KG1 (cell line): Measurements from ENCODE around the gene BAIAP2.

Experiments used
- DNase-seq: peaks from one replicate; lab custom pipeline; 2025; lab: John Stamatoyannopoulos, UW

The BAIAP2 gene

DNA sequence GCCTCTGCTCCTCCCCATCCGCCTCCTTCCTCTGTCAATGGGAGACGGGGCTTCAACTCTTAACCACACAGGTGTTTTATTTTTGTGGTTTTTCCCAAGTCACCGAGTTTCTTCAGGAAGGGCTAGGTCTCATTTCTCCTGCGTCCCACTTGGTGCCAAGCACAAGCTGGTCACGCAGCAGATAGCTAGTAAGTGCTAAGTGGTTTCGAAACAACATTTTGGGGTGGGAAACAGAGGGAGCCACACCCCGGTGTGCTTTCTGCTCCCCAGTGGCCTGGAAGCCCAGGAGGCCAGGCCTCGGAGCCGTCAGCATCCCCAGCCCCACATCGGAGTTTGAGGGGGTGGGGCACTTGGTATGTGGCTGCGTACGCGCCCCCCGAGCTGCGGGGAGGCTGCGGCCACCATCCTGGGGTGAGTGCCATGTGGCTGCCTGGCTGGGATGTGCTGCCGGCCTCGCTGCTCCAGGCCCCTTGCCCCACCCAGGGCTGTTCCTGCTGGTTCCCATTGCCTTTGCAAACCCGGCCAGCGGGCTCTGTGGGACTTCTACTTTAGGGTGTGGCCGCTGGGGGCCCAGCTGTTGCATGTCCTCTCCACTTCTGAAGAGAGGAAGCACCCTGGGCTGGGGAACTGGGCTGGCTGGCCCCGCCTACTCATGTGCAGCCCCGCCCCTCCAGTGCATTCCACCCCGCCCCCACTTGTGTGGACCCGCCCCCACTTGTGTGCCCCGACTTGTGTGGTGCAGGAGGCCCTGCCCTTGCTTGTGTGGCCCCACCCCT is 55.6 kb downstream of the BAIAP2 start:
- no peak for DNase-seq

DNA sequence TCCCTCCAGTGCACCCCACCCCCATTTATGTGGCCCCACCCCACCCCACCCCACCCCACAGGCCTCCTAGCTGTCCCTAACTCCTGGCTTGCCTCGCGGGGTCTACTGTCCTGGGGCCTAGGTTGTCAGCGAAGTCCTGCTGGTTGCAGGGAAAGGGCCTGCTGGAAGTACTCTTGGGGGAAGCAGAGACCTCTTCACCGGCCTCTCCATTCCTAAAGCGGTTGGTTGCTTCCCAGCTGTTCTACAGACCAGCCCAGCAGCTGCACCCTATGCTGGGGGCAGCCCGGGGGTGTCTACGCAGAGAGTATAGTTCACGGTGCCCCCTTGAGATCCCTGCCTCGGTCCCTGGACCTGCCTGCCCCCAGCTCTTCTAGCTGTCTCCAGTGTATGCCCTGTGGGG is 56.2 kb downstream of the BAIAP2 start:
- DNase-seq, result no peak

DNA sequence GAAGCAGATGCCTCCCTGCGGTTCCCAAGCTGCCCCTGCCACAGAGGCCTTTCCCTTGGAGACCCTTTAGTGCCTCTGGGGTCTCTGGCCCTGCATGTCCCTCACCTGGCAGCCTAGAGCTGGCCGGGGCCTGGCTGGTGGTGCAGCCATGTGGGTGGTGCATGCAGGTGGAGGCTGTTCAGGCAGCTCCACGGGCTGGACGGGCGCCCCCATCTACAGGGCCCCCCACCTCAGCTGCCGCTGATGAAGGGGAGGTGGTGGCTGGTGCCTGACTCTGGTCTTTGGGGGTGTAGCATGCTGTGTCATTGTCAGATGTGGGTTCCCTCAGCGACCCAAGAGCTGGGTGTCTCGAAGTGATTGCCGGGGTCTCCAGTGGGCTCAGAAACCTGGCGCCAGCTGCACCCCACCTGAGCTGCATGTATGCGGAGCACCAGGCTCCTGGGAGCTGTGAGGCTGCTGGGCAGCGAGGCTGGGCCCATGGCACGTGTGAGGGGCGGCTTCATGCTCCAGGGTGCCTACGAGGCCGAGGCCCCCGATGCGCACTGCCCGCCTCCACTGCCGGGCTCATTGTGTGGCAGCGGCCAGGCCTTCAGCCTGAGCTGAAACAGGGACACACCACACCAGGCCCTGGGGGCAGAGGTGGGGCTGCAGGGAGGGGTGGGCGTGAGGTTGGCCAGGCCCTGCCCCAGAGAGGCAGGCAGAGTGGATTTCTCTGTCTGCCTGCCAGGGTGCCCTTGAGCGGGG is 57.0 kb downstream of the BAIAP2 start:
- no peak for DNase-seq

DNA sequence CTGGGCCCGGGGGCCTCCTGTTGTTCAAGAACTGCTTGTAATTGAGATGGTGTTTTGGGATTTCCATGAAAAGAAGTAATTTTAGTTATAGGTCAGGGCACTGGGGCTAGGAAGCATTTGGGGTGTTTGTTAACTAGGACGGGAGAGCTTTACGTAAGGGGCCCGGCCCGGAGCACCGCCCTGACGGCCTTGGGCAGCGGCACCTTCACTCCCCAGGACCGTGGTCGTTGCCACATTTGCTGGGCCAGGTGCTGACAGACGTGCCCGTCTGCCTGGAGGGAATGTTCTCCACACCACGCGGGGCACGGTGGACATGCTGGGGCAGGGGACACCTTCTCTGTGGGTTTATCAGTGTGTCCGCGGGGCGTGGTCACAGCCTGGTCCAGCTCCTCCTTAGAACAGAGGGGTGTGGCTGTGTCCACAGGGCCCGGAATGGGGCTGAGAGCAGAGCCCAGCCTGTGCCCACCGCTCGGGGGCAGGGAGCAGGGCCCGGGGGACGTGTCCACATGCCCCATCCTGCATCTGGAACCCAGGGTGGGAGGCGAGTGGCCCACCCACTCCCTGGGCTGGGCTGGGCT is 57.7 kb downstream of the BAIAP2 start:
- no peak for DNase-seq

DNA sequence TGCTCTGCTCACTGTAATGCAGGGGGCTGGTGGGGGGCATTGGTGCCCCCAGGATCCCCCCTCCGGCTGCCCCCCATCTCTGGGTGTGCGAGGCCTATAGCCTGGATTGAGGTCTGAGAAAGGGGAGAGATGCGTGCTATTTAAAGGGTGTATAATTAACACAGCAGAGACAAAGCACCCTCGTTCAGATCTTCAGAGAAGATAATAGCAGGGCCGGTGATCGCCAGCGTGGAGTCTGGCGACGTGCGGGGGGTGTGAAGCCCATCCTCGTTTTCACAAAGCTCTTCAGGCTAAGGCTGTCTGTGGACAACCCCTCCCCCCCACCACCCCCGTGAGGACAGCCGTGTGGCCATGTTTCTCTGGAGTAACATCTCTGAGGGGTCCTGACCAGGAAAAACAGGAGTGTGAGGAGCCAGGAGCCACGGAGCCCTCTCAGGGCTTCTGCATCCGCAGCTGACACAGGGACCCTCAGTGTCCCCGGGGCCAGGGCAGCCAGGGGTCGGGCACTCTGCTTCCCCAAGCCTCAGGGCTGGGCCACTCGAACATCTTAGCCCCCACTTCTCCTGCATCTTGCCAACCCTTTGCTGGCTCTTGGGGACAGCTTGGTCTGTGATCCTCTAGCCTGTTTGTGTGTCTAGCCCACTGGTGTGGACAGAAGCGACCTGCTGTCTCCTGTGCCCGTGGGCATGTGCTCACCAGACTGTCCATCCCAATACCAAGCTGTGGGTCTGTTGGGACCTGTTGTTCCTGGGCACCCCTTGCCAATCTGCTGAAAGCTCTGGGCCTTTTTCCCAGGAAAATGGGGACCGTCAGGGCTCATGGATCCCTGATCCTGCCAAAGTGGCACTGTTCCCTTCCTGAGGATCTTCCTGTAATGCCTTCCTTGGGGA is 58.9 kb downstream of the BAIAP2 start:
- no peak for DNase-seq

DNA sequence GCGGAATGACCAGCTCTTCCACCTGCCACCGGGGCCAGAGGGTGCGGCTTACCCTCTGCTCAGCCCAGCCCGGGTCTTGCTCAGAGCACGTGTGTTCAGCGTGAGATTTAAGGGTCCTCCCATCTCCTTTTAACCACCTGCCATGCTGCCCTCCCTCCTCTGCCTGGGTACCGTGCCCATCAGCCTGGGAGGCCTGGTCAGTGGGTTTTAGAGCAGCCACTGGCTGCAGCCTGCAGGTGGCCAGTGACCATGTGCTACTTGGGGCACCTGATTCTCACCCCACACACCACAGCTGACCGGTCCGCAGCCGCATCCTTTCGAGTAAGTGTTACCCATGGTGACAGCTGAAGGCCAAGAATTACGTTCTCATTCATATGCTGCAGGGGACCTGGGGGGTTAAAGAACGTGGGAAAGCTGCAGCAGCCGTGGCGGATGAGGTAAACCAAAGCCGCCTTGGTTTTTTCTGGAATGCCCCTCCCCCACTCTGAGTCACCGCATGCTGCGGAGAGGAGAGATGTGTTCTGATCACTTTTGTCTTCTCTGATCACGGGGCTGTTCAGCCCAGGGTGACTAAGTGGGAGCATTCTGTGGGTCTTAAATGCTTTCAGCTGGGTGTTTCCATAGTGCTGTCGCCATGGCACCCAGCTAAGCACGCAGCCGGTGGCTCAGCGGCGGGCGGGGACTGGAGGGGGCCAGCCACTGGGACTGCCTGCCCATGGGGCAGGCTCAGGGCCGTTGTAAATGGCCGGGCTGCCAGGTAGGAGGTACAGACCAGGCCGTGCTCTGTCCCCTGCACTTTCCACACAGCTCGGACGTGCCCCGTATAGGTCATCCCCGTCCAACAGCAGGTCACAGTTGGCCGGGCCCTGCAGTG is 59.8 kb downstream of the BAIAP2 start:
- no peak for DNase-seq

DNA sequence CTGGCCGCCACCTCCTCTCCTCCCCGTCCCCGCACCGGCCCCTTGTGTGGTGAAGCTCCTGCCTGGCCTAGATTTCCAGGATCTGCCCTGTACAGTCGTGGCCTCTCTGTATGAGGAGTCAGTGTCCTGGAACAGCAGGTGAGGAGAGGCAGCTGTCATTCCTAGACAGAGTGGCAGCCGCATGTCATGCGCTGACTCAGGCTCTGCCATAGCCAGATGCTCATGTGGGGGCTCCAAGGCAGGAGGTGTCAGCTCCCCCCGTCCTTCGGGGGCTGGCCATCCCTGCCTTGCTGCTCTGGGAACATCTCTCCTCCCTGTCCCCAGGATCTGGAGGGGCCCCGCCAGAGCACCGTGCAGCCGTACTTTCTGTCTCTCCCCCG is 60.4 kb downstream of the BAIAP2 start:
- DNase-seq, result no peak

DNA sequence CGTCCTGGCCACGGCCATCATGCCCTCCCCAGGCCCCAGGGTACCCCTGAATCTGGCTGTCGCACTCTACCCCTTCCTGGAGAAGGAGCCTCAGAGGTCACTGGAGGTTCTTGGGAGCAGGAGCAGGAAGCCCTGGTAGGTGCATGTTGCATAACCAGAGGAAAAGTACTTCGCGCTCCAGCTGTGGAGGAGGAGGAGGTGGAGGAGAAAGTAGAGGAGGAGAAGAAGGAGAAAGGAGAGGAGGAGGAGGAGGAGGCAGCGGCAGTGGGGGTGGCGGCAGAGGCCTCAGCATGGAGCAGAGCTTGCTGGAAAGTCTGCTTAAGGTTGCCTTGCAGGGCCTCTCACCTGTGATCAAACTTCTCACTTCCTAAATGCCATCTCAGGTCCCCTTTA is 61.8 kb downstream of the BAIAP2 start:
- no peak for DNase-seq

DNA sequence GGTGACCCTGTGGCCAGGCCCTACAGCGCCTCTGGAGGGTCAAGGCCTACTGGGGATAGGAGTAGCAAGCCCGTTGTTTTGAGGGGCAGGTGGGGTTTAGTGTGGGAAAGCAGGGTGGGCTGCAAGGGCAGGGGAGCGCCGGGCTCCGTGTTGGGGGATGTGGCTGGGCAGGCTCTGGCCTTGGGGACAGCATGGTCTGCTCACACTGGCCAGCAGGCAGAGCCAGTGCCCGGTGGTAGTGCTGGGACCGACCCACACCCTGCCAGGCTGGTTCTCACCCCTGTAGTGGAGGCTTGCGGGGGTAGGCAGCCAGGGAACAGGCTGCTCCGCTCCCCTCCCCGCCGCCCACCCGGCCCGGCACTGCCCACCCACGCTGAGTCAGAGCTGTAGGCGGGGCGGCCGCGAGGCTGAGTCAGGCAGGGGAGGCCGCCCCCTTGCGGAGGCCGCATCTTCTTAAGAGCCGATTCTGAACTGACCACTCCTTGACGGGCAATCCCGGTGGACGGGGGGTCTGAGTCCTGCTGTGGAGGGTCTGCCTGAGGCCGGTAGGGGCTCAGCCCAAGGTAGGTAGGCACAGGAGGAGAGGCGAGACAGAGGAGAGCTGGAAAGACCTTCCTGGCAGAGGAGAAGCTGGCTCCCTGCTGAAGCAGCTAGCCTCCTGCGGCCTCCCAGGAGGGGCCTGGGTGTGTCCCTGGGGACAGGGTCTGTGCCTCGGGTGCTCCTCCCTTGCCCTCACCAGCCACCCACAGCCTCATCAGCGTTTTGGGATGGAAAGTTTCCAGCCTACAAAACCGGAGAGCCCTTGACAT is 62.4 kb downstream of the BAIAP2 start:
- no peak for DNase-seq

DNA sequence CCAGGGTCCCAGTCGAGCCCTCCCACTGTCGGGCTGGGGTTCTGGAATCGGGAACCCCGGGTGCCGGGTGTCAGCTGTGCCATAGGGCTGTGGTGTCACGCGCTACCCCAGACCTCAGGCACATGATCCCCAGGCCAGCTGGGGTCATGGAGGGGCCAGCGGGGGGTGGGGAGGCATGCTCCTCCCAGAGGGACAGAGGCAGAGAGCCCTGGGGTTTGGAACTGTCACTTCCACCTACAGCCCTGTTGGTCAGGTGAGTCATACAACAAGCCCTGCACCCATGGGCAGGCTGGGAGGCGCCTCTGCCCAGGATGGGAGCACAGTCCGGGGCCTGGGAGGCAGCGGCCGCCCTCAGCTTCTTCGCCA is 63.0 kb downstream of the BAIAP2 start:
- DNase-seq, result no peak

DNA sequence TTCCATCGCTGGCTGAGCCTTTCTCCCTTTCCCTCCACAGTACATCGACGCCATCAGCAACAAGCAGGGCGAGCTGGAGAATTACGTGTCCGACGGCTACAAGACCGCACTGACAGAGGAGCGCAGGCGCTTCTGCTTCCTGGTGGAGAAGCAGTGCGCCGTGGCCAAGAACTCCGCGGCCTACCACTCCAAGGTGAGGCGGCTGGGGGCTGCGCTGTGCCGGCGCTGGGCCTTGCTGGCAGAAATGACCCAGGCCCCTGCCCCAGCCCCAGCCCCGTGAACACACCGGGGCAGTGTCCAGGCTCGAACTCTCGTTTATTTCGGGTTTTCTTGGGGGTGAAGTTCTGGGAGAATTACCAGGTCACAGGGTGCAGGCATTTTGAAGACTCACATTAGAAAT is 64.9 kb downstream of the BAIAP2 start:
- no peak for DNase-seq

DNA sequence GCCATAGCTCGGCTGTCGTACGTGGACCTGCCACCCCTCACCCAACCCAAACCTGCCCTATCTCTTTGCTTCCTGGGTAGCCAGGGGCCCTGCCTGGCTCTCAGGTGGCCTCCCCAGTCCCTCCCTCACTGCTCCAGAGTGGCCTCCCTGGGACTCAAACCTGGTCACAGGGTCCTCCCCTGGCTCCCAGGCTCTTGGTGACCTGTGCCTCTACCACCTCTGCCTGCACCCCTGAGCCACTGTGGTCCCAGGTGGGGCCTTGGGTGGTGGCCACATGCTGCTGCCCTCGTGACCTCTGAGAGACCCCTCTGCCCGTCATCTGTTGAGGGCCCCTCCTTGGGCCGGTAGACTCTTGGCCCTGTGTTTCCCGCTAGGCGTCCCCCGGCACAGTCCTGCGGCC is 65.7 kb downstream of the BAIAP2 start:
- no peak for DNase-seq

DNA sequence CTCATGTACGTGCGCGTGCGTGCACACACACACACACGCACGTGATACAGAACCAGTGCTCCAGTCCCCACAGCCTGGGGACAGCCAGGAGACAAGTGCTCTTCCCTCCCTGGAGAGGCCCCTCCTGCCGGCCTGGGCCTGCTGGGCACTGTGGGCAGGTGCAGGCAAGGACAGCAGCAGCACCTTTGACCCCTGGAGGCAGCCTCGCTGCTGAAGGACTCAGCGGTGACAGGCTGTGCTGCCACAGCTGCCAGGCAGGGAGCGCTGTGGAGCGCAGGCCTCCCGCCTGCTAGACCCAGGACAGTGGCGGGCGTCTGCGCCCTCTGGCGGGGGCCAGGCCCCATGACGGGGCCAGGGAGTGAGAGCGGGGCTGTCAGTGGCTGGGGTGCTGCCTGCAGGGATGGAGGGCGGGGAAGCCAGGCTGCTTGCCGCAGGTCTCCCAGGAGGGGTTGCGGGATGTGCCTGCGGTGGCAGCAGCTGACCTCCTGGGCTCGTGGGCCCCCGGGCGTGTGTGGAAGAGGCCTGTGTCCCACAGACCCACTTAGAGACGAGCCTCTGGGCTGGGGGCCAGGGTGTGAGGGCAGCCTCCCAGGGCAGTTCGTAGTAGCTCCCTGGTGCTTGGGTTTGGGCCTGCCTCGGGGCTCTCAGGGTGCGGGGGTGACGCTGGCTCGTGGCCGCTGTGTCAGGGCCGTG is 66.8 kb downstream of the BAIAP2 start:
- peak; percentile 41 for DNase-seq

DNA sequence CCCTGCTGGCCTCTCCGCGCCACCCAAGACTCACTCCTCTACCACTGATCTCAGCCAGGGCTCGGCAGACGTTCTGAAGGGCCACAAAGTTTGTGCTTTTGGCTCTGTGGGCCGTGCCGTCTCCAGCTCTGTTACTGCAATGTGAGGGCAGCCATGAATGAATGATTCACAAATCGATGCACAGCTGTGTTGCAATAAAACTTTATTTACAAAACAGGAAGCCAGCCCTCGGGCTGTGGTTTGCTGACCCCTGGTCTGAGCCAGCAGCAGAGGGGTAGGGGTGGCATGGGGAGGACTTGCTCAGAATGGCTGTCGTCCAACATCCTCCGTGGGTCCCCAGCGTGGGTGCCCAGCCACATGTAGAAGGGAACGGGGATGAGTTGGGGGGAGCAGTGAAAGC is 67.4 kb downstream of the BAIAP2 start:
- no peak for DNase-seq

DNA sequence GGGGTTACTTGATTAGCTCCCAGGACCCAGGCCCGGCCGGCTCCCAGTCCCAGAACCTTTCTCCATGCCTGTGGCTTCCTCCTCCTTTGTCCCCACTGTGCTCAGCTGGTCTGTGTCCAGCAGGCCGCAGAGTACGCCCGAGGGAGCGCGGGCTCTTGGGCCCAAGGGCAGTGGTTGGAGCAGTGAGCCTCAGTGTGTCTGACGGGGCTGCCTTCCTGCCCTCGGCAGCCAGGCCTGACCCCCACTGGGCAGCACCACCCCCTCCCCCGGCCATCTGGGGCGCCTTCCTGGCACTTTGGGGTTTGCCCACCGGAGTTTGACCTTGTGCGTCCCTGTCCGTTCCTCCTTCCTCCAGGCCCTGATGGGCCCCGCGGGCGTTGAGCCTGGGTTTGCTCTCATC is 67.9 kb downstream of the BAIAP2 start:
- DNase-seq, result no peak

DNA sequence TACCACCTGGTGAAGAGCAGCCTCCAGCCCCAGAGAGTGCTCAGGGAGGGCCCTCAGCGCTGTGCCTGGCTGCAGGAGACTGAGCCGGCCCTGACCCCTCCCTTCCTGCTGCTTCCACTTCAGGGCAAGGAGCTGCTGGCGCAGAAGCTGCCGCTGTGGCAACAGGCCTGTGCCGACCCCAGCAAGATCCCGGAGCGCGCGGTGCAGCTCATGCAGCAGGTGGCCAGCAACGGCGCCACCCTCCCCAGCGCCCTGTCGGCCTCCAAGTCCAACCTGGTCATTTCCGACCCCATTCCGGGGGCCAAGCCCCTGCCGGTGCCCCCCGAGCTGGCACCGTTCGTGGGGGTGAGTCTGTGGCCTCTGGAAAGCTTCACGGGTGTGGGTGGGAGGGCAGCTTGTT is 68.4 kb downstream of the BAIAP2 start:
- DNase-seq, result no peak

DNA sequence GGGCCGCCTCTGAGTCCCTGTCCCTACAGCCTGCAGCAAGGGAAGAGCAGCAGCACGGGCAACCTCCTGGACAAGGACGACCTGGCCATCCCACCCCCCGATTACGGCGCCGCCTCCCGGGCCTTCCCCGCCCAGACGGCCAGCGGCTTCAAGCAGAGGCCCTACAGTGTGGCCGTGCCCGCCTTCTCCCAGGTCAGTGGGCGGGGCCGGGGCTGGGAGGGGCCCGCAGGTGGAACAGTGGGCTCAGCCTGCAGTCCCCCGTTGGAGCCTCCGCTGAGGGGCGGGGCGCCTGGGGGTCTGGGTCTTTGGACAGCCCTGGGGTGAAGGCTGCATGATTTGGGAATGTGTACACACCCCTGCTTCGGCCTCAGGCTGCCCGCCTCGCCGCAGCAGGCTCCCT is 71.8 kb downstream of the BAIAP2 start:
- no peak for DNase-seq

DNA sequence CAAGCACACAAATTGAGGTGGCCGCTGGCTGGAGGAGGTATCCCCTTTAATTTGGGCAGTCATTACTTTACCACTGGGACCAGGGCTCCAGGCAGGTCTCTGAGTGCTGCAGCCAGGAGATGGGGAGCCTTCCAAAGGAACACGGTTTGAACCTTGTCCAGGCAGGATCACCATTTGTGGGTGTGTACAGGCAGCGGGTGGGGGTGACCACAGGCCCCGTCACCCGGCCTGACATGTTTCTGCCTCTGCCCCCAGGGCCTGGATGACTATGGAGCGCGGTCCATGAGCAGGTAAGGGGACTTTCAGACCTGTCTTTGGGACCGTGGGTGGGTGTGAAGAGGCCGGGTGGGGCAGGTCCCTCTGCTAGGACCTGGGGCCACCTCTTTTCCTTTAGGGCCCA is 73.3 kb downstream of the BAIAP2 start:
- DNase-seq, result no peak

DNA sequence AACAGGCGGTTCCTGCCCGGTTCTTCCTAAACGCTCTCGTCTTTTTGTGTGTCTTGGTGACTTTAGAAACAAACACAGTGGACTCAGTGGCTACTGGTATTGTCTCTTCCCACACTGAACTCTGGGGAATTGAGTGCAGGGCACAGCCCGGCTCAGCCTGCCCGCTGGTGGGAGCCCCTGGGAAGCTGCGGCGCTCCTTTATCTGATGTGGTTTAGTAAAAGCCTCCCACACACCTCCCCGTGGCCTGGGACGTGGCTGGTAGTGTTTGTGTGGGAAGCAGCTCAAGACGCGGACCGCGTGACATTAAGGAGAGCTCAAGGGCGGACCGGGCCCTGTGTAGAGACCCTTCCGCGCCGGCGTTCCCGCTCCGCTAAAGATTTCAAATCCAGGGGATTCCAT is 75.0 kb downstream of the BAIAP2 start:
- no peak for DNase-seq

DNA sequence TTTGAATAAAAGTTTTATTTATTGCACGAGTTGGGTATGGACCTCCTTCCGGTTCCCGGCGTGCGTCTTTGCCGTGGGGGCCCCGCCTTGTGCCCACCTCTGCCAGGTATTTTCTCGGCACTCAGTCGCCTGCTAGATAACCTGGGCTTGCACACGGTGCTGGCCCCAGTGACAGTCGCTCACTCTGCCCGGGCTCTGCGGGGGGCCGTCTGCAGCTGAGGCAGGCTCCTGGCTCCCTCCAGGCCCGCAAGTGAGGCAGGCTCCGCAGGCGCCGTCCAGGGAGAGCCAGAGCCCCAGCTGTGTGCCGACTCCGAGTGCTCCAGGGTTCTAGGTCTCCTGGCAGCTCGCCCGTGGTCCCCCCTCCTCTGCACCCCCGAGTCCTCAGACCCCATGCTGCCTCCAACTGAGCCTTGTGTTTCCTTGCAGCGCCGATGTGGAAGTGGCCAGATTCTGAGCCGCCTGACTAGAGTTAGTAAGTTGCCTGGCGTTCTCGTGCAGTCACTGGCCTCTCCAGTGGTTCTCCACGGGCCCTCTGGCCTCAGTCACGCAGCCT is 75.6 kb downstream of the BAIAP2 start:
- no peak for DNase-seq
